SHP77 treated with DMSO at 0.1 percent for 48 hours (cell line): ENCODE results near the gene TMPRSS5.
A peak's percentile ranks its signal among the peaks of the same experiment; 100 is the strongest.
"Not testable (repeated sequence)": the region's sequence is repeated elsewhere in the genome, so short reads cannot be mapped to it uniquely, and the experiment has no call there.

Source experiments
- DNase-seq: peaks from one replicate; lab custom pipeline; 2025; lab: John Stamatoyannopoulos, UW

TMPRSS5 gene

GRCh38 chr11:113705871-113706655 is at the start of gene TMPRSS5:
Gene TMPRSS5 (minus strand): TSS chr11:113706308. CDS start chr11:113706224, 84 bp downstream.
- no peak for DNase-seq

DNA sequence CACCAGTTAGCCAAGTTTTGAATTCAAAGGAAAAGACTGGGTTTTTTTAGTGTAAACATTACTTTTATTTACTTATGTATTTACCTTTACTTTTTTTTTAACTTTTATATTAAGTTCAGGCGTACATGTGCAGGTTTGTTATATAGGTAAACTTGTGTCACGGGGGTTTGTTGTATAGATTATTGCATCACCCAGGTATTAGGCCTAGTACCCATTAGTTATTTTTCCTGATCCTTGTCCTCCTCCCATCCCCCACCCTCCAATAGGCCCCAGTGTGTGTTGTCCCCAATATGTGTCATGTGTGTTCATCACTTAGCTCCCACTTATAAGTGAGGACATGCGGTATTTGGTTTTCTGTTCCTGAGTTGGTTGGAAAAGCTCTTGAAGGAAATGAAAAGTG is 46.8 kb upstream of the TMPRSS5 start:
- no peak for DNase-seq

- no peak for DNase-seq
Measured at GRCh38 chr11:113736323-113736722, 30.2 kb upstream of the TMPRSS5 start.

GRCh38 chr11:113732092-113732491 is 26.0 kb upstream of the TMPRSS5 start:
- no peak for DNase-seq

GRCh38 chr11:113730887-113731726 is 25.0 kb upstream of the TMPRSS5 start:
- DNase-seq, result peak; percentile 19

- DNase-seq, result no peak
Measured at GRCh38 chr11:113729456-113729855, 23.3 kb upstream of the TMPRSS5 start.

DNA sequence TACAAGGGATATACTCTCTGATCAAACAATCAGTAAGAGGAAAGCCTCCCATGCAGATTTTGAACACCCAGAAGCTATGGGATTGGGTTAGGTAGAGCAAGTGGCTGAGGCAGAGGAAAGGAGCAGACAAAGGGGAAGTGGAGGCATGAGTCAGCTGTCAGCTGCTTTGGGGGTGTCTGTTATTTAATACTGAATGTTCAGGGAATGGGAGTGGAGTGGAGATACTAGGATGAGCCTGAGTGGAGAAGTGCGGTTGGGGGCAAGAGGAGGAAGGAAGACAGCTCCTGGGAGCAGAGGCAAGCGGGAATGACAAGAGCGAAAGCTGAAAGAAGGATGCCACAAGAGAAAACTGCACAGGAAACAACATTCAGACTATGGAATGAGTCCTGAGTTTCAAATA is 22.7 kb upstream of the TMPRSS5 start:
- no peak for DNase-seq

DNA sequence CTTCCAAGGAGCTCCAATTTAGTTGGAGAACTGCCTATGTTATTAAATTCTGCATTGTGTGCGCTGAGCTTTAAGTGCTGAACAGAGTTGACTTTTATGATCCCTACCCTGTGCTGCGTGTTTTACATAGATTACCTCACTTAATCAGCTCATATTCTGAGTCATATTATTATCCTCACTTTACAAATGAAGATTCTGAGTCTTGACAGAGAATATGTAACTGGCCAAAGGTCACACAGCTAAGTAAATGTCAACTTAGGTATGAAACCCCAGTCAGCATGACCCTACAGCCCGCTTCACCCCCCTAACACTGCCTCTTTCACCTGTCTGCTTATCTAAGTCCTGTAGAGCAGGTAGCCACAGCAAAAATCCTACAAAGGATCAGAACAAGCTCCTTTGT is 19.8 kb upstream of the TMPRSS5 start:
- no peak for DNase-seq

DNA sequence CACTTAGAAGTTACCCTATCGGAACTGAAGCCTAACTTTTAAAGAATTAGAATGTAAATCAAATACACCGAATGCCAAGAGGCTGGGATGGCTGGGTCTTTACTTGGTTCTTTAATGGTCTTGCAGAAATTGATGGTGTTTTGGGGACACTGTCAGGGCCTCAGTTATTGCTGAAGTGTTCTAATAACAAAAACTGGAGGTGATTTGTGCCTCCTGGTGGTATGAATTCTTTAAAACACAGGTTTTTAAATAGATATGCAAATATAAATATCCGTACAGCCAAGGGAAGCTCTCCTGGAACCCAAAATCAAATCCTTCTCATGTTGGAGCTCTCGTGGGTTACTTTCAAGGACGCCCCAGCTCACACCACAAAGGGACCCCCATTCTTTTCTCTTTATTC is 19.3 kb upstream of the TMPRSS5 start:
- no peak for DNase-seq

GRCh38 chr11:113724778-113725177 is 18.7 kb upstream of the TMPRSS5 start:
- no peak for DNase-seq

DNA sequence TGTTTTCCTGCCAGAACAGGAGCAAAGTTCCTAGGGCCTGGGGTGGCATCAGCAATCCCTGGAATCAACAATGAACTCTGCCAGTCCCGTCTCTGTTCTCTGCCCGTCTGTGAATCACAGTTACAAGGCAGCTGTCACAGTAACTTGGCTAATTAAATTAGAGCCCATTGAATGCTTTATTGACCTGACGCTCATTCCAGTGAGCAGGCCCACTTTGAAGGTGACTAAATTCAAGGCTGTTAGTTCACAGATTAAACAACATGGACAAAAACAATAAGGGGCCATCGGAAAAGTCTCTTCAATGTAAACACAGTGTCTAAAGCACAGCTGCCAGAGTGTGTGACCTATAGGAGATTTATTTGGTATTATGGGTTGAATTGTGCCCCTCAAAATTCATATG is 17.7 kb upstream of the TMPRSS5 start:
- DNase-seq, result peak; percentile 16

DNA sequence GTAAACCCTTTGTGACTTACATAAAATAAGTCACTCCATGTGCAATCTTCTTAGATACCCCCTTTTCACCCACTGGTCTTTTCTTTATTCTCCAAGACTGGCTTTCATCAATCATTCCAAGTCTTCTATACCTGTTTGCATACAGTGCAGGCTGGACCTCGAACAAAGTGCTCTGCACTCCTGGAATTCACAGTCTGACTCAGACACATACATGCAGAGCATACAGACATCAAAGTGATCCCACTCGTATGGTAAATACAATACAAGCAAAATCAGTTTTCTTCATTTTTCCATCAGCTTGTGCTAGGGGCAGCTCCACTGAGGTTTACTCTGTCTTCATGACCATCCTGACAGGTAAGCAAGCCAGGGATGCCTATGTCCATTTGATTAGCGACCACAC is 16.8 kb upstream of the TMPRSS5 start:
- DNase-seq, result no peak

DNA sequence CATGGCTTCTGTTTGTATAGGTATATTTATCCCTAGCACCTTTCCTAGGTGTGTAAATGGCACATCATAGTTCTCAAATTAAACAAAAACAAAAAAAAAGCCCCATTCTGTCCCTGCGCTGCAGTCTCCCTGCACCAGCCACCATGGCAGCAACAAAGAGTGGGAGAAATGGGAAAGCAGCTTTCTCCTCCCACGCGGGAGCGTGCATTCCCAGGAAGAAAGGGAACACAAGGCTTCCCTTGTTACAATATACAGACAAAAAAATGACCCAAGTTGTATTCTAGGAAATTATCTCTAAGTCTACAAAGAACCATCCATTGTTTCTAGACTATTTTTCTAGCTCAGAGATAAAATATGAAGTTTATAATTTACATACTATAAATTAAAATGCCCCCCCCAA is 16.1 kb upstream of the TMPRSS5 start:
- DNase-seq, result no peak

DNA sequence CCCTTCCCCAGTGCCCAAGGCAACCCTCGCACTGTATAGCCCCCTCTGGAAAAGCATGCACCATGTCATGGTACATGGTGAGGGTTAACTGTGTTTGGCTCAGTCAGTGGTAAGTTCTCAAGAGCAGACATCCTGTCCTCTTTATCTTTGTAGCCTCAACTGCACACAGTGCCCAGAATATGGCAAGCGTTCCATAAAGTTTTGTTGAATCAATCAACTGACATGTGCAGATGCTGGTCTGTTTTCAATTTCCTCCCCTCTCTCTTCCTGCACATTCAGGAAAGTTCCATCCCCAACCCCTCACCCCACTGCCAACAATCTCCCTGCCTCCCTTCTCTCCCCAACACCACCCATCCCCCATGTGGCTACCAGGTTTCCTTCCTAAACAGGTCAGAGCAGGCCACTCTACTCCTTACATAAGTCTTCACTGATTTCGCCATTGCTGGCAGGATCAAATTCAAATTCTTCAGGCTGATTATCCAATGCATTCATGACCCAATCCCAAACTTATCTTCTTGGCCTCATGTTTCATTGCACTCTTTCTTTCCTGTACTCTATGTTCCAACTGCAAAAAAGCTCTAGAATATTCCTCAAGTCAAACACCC is 15.5 kb upstream of the TMPRSS5 start:
- DNase-seq, result no peak

DNA sequence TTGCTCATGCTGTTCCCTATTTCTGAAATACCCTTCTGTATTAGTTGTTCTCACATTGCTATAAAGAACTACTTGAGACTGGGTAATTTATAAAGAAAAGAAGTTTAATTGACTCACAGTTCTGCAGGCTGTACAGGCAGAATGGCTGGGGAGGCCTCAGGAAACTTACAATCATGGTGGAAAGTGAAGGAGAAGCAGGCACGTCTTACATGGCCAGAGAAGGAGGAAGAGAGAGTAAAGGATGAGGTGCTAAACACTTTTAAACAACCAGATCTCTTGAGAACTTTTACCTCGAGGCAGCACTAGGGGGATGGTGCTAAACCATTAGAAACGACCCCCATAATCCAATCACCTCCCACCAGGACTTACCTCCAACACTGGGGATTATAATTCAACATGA is 14.4 kb upstream of the TMPRSS5 start:
- DNase-seq, result not testable (repeated sequence)

DNA sequence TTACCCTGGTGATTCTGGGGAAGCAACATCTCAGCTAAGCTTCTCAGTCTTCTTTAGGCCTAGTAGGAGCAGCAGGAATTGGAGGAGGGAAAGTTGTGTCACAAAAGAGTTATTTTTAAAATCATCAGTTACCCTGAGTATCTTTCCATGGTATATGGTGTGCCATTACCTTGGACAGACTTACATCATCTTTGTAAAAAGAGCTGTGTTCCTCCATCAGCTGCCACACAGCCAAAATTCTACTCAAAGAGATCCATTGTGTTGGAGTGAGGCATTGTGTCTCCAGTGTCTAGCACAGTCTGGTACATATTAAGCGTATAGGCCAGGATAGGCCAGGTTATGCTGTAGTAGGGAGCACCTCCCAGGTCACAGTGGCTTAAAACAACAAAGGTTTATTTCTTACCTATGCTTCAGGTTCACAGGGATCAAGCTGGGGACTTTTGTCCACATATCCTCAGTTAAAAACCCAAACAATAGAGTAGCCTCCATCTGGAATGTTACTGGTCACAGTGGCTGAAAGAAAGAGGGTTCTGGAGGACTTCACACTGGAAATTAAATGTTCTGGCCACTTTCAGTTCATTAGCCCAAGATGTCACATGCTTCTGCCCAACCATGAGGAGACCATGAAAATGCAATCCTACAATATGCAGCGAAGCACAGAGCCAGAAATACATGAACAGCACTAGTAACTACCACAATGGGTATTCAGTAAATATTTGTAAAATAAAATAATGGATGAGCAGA is 9.9 kb upstream of the TMPRSS5 start:
- DNase-seq, result no peak

- DNase-seq, result no peak
Measured at GRCh38 chr11:113715273-113715672, 9.2 kb upstream of the TMPRSS5 start.

DNA sequence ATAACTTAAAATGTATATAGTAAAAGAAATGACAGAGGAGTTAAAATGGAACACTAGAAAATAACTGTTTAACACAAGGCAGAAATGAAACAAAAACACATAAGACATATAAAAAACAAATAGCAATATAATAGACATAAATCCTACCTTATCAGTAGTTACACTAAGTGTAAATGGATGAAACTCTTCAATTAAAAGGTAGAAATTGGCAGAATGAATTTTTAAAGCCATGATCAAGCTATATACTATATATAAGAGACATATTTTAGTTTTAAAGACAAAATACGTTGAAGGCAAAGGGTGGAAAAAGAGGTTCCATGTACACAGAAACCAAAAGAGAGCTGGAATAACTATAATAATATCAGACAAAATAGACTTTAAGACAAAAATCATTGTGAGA is 4.9 kb upstream of the TMPRSS5 start:
- no peak for DNase-seq

GRCh38 chr11:113703551-113703950 is 2.6 kb downstream of the TMPRSS5 start:
- not testable (repeated sequence) for DNase-seq

DNA sequence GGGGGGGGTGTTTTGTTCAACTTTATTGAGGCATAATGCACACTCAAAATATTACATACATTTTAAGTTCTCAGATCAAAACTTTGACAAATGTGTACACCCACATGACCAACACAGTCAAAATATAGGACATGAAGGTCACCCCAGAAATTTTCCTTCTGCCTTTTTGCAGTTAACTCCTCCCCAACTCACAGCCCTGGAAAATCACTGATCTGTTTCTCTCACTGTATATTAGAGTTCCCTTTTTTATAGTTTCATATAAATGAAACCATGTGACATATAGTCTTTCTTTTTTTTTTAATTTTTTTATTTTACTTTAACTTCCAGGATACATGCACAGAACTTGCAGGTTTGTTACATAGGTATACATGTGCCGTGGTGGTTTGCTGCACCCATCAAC is 4.6 kb downstream of the TMPRSS5 start:
- DNase-seq, result no peak

- no peak for DNase-seq
Measured at GRCh38 chr11:113698515-113698914, 7.6 kb downstream of the TMPRSS5 start.

GRCh38 chr11:113697756-113698407 is 8.2 kb downstream of the TMPRSS5 start:
- DNase-seq, result no peak
